NCI-H2171 treated with DMSO at 0.1 percent for 48 hours (cell line): ENCODE results near the gene MCC.

Experiments used
- DNase-seq: peaks from one replicate; lab custom pipeline; 2025; lab: John Stamatoyannopoulos, UW

MCC gene

DNA sequence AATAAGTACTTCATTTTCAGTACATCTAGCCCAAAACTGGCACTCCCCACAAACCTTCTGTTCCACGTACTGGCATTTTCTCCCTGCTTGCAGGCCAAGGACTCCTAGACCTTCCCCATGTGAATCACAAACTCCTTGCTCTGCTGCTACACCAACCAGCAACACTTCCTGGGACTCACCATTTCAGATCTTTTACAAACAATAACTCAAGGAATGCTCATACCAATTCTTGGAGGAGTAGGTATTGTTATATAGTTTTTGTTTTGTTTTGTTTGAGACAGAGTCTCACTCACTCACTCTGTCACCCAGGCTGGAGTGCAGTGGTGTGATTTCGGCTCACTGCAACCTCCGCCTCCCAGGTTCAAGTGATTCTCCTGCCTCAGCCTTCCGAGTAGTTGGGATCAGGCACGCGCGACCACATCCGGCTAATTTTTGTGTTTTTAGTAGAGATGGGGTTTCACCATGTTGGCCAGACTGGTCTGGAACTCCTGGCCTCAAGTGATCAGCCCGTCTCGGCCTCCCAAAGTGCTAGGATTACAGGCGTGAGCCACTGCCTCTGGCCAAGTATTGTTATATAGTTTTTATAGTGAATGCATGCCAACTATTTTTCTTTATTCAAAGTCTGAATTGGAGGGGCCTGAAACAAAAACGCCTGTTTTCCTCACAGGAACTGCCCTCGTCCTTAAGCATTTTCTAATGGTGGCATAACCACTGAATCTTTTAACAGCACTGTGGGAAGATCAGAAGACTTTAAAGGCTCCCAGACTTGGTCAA is 264.2 kb downstream of the MCC start:
- DNase-seq = no peak

DNA sequence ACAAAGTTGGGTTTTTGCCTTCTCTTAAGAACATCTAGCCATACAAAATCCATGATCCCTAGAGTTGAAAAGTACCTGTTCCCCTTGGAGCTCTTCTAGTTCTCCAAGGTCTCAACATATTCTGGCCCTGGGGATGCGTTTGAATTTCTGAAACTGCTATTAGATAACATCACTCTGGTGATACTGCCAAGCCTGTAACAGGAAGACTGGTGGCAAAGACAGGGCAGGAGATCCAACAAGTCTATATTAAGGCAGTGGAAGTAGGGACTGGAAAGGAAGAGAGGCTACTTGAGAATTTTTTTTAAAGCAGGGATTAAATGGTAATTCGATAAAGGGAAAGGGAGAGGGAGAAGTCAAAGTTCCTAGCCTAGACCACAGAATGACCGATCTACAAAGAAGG is 264.9 kb downstream of the MCC start:
- no peak for DNase-seq

DNA sequence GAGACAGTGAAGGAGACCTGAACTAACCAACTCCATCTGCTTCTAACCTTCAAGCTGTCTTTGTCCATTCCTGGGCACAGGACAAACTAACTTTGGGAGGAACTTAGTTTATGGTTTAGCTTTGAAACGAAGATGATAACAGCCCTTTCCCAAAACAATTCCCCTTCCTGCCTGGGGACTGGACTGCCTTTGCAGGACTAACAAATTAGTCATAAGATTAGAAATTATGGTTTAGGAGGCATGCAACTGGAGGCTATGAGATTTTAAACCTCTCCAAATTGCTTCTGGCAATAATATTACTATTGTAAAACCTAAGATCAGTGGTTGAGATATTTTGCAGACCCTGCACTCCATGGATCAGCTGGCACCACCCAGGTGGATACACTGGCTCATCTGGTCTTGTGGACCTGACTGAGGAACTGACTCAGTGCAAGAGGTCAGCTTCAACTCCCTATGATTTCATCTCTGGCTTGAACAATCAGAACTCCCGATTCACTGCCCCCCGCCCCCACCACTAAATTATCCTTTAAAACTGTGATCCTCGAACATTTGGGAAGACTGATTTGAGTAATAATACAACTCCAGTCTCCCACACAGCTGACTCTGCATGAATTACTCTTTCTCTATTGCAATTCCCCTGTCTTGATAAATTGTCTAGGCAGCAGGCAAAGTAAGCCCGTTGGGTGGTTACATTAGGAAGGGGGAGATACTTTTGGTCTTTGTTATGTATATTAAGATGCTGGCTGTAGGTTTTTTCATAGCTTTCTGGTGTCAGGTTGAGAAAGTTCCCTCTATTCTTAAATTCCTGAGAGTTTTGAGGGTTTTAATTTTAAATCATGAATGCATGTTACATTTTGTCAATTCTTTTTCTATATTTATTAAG is 266.7 kb downstream of the MCC start:
- DNase-seq = no peak

DNA sequence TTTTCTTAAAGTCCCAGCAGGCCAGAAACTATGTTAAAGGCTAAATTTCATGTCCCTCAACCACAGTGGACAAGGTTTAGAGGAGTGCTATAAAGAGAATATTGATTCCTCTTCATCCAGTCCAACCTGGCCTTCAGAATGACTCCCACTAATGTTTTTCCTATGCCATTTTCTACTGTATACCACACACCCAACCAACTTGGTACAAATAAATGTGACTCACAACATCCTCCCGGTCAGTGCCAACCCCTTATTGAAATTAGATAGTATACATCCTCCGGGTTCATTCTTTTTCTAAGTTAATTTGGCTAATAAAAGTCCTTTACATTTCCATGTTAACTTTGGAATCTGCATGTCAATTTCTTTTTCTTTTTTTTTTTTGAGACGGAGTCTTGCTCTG is 268.6 kb downstream of the MCC start:
- no peak for DNase-seq

DNA sequence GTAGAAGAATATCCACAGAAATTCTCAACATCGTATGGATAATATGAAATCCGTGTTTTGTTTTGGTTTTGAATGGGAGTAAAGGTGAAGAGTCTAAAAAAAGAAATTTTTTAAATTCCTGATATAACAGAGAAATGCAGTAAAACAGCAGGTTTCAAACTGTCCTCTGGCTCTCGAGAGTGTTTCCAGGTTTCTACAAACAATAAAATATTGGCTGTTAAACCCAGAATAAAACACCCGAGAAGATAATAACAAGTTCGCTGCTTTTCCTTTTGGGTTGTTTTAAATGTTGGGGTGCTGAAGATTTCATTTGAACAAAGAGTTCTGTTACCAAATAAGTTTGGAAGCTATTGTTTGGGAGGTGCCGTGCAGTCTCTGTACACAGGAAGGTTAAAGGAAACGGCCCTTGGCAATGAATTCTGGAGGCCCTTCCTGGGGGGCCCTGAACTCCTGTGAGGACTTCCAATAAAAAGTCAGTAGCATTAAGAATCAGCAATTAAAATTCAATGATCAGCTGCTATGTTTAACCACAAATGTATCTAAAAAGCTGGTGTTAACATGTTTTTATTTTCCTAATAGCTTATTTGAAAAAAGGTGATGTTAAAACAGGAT is 269.2 kb downstream of the MCC start:
- DNase-seq = no peak

DNA sequence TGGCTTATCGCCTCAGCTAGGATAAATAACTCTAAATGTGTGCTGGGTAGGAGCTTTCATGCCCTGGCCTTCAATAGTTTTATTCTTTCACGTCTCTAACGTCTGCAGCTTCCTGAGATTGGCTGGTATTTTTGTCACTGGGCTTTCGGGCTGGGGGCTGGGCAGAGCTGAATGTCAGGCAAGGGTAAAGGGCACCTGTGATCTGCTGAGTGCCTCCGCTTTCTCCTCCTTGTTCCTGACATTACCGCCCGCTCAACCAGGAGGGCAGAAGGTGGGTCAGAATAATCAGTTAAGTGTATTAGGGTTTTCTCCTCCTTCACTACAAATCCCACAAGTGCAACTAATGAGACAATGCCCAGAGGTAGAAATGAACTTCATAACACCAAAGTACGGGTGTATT is 270.1 kb downstream of the MCC start:
- peak; percentile 65 for DNase-seq

DNA sequence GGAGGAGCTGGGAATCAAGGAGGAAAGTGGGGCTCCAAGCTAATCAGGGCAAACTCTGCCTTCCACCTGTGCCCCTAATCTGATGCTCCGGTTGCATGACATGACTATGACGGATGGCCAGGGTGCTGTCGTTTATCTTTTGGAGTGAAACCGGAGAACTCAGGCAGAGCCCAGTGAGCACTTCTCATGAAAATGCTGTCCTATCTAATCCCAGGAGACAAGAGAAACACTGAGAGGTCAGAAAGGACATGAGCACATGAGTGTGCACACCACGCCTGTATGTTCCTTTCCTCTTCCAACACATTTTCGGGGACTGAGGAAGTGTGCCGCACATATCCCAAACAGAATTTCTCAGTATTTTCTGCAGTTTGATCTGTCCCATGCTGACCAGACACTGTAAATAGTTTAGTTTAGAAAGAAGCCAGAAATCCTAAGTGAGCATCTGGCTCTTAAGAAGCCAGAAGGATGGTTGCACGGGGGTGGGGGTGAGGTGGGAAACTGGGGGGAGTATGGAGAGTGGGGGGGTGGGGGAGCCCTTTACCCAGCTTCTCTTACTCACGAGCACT is 270.6 kb downstream of the MCC start:
- DNase-seq = peak; percentile 84

DNA sequence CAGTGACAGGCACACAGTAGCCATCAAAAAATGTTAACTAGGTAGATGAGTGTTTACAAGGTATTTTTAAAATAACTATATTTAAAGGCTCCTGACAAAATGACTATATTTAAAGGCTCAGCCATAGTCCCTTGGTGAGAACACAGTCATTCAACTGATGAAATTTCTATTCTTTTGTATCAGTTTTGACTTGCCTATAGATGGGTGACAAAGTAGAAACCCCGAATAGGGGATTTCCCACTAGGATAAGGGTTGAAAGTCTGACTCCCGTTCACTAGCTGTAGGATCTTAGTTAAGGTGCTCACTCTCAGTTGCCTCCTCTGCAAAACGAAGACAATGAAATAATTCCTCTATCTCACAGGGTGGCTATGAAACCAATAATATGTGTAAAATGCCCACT is 271.7 kb downstream of the MCC start:
- DNase-seq = no peak

DNA sequence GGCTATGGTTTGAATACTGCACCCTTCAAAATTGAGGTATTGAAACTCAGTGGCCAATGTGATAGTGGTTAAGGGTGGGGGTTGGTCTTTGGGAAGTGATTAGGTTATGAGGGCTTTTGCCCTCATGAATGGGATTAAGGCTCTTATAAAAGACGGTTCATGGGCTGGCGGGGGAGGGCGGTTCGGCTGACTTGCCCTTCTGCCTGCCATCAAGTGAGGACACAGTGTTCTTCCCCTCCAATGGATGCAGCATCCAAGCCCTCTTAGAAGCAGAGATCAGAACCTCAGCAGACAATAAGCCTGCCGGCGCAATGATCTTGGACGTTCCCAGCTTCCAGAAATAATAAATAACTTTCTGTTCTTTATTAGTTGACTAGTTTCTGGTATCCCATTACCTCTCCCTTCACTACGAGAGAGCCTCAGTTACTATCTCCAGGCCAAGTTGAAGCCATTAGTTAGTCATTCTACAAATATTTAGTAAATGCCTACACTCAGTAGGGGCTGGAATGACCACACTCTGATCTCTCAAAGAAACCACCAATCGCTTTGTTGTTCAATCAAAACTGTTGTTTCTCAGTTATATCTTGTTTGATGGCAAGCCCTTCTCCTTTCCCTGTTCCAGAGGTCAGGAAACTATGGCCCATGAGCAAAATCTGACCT is 272.7 kb downstream of the MCC start:
- no peak for DNase-seq

DNA sequence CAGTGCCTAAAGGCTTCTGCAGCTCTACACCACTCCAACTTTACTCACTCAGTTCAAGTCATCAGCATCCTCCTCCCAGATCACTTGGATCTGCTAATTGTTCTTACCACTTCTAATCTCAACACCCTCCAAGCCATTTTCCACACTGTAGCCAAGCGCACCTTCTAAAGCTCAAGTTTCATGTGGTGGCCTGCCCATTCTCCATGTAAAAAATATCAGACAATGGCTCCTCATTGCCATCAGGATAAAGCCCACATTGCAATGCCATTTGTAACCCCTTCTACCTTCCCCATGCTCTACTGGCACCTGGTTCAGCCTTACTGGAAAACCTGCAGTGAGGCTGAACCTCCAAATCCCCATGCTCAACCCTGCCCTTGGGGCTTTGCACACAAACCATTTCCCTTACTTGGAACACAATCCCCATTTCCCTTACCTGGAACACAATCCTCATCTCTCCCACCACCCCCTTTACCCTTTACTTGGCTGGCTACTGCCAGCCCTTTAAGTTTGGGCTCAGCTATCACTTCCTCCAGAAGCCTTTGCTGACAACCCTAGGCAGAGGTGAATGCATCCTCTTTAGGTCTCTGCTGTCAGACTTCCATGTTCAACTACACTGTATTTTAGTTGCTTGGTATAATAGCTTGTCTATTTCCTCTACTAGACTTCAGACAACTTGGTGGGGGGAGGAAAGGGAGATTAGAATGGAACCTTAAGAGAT is 273.5 kb downstream of the MCC start:
- DNase-seq = no peak

DNA sequence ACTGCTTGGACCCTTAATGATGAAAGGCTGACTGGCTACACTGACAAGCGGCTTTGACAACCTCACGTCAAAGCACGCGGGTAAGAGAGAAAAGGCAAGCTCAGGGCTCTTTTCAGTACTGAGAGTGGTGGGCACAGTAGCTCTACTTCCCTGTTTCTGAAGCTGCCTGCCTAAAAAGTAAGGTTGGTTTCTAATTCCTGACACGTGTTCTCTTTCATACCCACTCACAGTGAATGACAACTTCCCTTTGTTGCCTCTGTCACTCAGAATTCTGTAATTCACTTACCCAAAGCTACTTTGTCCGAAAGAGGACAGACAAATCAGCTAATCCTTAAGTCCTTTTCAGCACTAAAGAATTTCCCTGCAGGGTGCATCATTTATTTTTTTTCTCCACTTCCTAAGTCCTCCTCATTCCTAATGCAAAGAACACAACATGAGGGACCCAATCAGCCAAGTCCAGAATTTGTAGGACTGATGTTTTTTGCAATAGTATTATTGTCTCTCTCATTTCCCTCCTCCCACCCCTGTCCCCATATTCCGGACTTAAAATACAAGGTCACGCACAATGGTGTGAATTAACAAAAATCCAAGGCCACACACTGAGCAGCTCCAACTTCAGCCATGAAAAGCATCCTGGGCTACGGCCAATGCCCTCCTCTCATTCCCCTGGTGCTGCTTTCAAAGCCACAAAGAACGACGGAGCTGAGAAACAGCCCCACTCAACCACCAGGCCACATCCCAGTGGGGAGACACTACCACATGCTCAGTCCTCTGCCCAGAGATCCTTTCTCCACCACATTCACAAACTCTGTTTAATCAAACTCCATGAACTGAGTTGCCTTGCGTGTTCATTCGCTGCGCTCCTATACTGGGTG is 274.5 kb downstream of the MCC start:
- DNase-seq = no peak

DNA sequence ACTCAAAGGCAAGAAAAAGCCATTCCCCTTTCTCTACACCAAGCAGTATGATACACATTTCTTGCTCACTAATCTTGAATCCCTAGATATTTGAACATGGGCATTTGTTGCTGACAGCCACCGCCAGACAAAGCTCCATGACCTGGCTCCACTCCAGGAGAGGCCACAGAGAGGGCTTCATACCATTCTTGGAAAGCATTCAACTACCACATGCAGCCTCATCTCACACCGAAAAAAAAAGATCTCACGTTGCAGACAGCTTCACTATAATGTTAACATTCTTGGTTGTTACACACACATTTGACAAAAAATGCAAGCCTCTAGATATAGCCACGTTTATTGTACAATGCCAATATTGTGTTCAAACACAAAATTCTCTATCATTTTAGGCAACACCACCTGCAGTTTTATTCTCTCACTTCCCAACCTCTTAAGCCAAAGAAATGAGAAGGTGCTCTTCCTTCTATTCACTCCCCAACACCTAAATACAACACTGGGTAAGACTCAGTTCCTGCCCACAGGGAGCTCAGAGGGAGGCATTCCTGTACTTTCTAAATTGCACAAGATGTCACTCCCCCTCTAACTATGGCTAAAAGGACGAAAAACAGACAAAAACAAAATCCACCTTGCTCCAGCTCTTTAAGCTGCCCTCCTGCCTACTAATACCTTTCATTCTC is 275.9 kb downstream of the MCC start:
- peak; percentile 82 for DNase-seq

DNA sequence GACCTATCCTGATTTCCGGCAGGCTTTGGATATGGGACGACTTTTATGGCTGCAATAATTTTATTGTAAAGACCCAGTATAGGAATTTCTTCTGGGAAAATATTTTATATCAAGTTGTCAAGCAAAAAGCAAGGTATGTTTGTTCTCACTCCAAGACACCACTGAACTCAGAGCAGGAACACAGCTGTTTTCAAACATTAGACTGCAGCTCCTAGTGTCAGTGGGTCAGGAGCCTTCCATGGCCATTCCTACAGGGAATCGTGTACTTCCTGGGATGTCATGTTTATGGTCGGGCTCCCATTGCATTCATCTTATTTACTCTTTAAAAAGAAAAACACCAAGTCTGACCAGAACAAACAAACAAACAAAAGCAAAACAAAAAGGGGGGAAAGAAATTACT is 278.8 kb downstream of the MCC start:
- DNase-seq = no peak

DNA sequence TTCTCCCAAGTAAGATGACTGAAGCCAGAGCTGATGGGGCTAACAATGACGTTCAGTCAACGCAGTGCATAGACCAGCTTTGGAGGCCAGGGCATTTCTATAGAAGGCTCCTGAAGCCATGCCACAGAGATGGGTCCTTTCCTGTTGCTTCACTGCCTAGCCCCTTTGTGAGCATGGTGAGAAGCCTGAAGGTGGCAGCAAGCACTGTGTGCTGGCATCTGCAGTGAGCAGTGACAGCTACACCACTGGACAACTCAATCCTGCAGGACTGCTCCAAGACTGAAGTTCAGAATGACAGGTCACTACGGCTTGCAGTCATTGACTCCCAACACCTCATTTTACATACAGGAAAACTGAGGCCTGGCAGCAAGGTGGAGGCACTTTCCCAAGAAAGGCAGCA is 282.4 kb downstream of the MCC start:
- no peak for DNase-seq

DNA sequence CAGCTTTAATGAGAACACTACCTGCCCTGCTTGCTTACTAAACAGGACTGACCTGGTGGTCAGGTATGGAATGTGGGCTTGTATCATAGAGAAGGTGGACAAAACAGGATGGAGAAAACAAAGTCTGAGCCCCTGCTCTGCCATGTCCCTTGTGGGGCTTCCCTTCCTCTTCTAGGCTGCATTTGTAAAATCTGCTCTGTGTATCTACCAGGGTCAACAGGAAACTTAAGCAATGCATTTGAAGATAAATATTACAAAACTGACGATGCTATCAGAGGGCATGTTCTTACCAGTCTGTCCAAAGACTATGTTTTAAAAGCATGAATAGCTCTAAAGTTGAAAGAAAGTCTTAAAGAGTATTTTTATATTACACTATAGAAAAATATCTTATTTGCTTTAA is 282.9 kb downstream of the MCC start:
- no peak for DNase-seq

DNA sequence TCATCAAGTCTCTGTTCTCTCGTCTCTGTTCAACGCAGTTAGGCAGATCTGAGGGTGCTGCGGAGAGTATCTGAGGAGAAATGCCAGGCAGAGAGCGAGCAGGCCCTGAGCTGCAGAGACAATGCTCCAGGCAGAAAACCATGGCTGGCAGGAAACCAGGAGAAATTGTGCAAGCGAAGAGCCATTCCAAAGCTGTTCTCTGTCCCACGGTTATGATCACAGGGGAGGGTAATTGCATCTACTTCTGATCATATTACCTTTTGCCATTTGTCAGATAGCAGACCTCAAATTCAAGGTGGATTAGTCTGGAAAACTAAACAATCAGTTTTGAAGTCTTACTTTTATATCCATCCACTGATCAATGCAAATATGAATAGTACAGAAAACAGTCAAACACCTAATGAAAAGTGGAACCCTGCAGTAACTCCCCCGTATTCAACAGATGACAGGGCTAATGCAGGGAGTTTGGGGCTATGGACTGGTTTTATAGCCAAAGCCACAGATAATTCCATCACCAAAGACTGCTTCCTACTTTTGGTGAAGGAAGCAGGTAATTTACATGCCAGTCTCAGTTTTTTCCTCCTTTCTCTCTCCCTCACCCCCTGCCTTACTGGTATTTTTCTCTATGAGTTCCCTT is 283.6 kb downstream of the MCC start:
- DNase-seq = peak; percentile 77

DNA sequence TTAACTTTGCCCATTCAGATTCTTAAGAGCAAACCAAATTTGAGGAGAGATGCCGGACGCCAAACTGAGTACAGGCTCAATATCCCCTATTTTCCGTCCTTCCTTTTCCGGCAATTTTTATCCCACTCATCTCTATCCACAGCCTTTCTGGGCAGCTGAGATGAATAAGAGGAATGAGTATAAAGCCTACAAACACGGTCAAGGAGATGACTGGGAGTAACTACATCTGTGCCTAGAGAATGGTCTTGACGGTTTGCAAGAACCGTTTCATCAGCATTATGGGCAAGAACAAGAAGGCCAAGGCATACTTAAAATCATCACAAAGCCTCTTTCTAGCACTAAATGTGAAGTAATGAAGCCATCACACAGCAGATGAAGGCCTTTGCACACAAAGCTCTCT is 284.3 kb downstream of the MCC start:
- DNase-seq = no peak

DNA sequence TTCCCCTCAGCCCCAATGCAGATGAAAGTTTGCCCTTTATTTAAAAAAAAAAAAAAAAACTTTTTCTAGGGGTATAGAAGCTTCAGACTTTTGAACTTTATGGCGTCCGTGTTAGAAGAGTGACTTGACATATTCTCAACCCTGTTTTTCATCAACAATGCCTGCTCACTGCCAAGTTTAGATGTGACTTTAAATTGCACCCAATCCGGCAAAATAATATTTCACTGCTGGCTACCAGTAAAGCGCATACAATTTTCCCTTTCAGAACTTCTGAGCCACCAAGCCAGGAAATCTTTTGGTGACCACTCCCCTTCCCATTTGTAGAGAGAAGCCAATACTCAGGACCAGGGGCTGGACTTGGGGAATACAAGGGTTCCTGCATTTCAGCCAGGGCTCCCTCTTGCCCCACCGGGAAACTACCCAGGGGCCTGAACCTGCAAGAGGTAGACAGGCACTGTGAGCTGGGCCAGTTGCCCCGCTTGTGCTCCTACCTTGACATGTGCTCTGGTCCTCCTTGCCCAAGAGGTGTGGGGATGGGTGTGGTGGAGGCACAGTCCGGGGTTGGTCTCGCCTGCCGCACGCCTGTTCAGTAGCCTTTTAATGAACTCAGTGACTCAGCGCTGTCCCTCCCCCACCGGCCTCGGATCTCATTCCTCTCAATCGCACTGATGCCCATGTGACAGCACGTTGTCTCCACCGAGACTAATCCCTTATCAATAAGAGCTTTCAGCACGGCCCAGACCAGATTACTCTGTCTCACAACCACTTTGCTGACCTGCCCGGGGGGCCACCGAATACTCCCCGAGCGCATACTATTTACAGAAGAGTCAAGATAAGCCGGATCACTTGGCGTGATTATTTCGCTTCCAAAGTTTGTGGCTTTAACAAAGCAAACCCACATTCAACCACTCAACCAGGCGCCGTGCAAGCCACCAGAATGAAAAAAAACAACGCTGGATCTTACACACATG is 285.2 kb downstream of the MCC start:
- DNase-seq = no peak
